Left ventricle myocardium inferior (tissue), 1 donor: ENCODE data around the gene POM121. TPM values are rescaled to one million over a fixed set of nuclear protein-coding genes. Genes with fewer than 3 reads are reported as not detected.
"Not testable (repeated sequence)": the region's sequence is repeated elsewhere in the genome, so short reads cannot be mapped to it uniquely, and the experiment has no call there.

Experiments
- DNase-seq: peaks from one replicate; pipeline ENCODE4 v3.0.0-alpha.2; 2020
- H3K27ac ChIP-seq: fragments of 200-600 bp; replicated peaks from 2 replicates; pipeline ENCODE4 v1.8.0; 2021
- H3K27me3 ChIP-seq: fragments of 200-600 bp; 2 replicates; pipeline ENCODE4 v1.8.0; 2021; ENCODE audit warnings: low read depth
- H3K36me3 ChIP-seq: fragments of 200-600 bp; 2 replicates; pipeline ENCODE4 v1.8.0; 2021
- H3K4me1 ChIP-seq: fragments of 200-600 bp; 2 replicates; pipeline ENCODE4 v1.8.0; 2021
- H3K4me3 ChIP-seq: fragments of 200-600 bp; 2 replicates; pipeline ENCODE4 v1.8.0; 2021; ENCODE audit warnings: mild to moderate bottlenecking, moderate library complexity
- H3K9me3 ChIP-seq: fragments of 200-600 bp; replicated peaks from 2 replicates; pipeline ENCODE4 v1.8.0; 2021
- intact Hi-C: fragments of 100-400 bp; cut with micrococcal nuclease; formaldehyde crosslinking; loops from one replicate; pipeline ENCODE4 v1.11.0; 2022
- total RNA-seq: library from RNA; stranded (reverse); fragmentation: NEBNext Ultra II Directional; extraction: Animal tissue kit (Norgen Biotek cat#: 25700); gene quantifications from one replicate; pipeline ENCODE4 v1.2.1, GENCODE V29; 2021
- donor health status: DM: no; HTN: yes; CAD: no; lungs with severe emphysema.

POM121 gene
- total RNA-seq, 1 donor from 2014 or later = 17.3 TPM

DNA sequence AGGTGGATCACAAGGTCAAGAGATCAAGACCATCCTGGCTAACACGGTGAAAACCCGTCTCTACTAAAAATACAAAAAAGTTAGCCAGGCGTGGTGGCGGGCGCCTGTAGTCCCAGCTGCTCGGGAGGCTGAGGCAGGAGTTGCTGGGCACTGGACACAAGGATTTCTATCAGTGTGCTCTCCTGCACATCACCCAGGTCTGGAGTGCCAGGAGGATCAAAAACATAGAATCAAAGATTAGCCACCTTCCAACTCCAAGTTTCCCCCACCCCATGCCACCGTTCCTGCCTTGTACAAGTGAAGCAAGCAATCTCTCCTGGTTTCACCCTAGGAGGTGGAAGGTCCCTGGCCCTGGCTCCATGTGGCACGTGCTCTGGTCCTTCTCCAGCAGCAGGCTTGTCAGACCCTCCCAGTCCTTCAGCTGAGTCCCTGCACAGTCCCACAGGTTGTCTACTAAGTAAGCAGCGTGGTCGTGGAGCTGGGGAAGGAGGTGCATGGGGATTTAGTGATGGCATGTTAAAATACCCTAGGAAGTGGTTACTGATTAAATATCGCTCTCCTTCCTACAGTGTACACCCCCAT lies 73.1 kb downstream of the POM121 start:
- H3K27ac ChIP-seq, H3K36me3 ChIP-seq, H3K27me3 ChIP-seq, DNase-seq, H3K9me3 ChIP-seq, H3K4me1 ChIP-seq, H3K4me3 ChIP-seq, intact Hi-C loops: not testable (repeated sequence)

Other genes with a start within 250 kb of the POM121 start
- gene TYW1B, start 96.9 kb upstream of the POM121 start, total RNA-seq = 2.5 TPM
- gene TRIM74, start 44.4 kb downstream of the POM121 start, total RNA-seq = not detected
- not detected for gene SPDYE8, start 104.7 kb downstream of the POM121 start, total RNA-seq
- not detected for gene SPDYE11, start 132.8 kb downstream of the POM121 start, total RNA-seq
- not detected for gene SPDYE9, start 160.9 kb downstream of the POM121 start, total RNA-seq